ENCODE data around the gene CCDC174.

- TF ChIP-seq CTCF (conservative IDR thresholded peaks at IDR 0.05; ENCODE audit: low read depth, low read length): no peak
- no peak for TF ChIP-seq CEBPB (IDR thresholded peaks at IDR 0.05; ENCODE audit: low read depth, low read length)
- TF ChIP-seq POLR2A (IDR thresholded peaks at IDR 0.05; ENCODE audit: low read depth, low read length): no peak
- no peak for TF ChIP-seq USF2 (IDR thresholded peaks at IDR 0.05; ENCODE audit: low read depth, low read length)
- no peak for TF ChIP-seq SMC3 (IDR thresholded peaks at IDR 0.05; ENCODE audit: low read depth, low read length)
- TF ChIP-seq NFE2L2 (IDR thresholded peaks at IDR 0.05; ENCODE audit: low read depth, low read length): no peak
- TF ChIP-seq RAD21 (IDR thresholded peaks at IDR 0.05; ENCODE audit: low read length): no peak
- no peak for TF ChIP-seq MAFK (IDR thresholded peaks at IDR 0.05; ENCODE audit: low read depth, low read length)
- no peak for TF ChIP-seq RCOR1 (IDR thresholded peaks at IDR 0.05; ENCODE audit: insufficient replicate concordance, low read length)
- no peak for TF ChIP-seq RFX5 (IDR thresholded peaks at IDR 0.05; ENCODE audit: low read depth, low read length)
Measured at GRCh38 chr3:14703791-14704190, 52.2 kb downstream of the CCDC174 start.

All from IMR-90 (cell line).